ENCODE data around the gene IZUMO2. TPM values are rescaled to one million over a fixed set of nuclear protein-coding genes. Genes with fewer than 3 reads are reported as not detected.
"Not testable (repeated sequence)": the region's sequence is repeated elsewhere in the genome, so short reads cannot be mapped to it uniquely, and the experiment has no call there.

The IZUMO2 gene
- total RNA-seq, 1 donor from 2014 or later = not detected

DNA sequence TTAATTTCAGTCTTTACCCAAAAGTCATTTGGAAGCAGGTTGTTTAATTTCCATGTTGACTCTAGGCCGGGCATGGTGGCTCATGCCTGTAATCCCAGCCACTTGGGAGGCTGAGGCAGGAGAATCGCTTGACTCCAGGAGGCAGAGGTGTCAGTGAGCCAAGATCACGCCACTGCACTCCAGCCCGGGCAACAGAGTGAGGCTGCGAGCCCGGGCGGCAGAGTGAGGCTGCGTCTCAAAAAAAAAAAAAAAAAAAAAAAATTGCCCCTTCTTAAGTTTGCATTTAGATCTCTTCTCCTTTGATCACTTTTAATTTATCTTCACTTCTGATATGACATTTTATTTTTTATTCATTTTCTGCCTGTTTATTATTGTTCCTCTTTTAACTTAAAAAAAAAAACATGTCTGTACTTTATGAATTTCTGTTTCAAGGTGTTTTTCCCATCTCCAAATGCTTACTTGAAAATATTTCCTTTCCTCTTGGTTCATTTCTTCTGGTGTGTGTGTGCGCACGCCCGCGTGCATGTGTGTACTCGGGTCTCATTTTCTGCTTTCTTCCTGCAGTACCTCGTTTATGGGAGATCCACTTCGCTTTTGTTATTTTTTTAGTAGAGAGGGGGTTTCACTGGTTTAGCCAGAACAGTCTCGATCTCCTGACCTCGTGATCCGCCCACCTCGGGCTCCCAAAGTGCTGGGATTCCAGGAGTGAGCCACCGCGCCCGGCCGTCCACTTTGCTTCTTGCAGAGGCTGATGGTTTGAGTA lies 26.3 kb downstream of the IZUMO2 start:
- DNase-seq (ENCODE audit: low read depth, low spot score) = not testable (repeated sequence)

DNA sequence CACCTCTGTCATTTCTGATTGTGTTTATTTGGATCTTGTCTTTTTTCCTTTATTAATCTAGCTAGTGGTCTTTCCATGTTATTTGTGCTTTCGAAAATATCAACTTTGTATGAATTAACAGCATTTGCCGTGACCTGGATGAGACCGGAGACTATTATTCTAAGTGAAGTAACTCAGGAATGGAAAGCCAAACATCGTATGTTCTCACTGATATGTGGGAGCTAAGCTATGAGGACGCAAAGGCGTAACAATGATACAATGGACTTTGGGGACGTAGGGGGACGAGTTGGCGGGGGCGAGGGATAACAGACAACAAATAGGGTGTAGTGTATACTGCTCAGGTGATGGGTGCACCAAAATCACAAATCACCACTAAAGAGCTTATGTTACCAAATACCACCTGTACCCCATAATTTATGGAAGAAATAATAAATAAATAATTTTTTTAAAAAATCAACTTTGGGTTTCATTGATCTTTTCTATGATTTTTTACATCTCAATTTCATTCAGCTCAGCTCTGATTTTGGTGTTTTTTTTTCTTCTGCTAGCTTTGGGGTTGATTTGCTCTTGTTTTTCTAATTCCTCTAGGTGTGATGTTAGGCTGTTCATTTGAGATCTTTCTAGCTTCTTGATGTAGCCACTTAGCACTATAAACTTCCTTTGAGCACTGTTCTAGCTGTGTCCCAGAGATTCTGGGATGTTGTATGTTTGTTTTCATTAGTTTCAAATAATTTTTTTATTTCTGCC lies 27.1 kb downstream of the IZUMO2 start:
- DNase-seq (ENCODE audit: low read depth, low spot score) = not testable (repeated sequence)

DNA sequence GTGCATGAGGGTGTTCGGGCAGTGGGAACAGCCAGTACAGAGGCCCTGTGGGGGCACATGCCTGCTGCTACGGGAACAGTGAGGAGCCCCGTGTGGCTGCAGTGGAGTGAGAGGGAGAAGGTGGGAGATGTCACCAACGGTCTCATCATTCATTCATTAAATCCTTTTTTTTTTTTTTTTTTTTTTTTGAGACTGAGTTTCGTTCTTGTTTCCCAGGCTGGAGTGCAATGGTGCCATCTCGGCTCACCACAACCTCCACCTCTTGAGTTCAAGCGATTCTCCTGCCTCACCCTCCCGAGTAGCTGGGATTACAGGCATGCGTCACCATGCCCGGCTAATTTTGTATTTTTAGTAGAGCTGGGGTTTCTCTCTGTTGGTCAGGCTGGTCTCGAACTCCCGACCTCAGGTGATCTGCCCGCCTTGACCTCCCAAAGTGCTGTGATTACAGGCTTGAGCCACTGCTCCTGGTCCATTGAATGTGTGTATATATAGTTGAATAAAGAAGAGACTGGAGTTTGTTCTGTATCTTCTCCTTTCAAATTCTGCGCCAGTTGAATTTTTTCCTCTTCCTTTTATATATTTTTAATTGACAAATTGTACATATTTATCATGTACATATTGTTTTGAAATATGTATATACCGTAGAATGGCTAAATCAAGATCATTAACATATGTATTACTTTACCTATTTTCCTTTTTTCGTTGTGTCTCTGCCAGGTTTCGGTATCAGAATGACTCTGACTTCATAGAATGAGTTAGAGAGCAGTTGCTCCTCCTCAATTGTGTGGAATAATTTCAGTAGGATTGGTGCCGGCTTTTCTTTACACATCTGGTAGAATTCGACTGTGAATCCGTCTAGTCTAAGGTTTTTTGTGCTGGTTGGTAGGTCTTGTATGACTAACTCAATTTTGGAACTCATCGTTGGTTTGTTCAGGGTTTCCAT lies 28.0 kb downstream of the IZUMO2 start:
- DNase-seq (ENCODE audit: low read depth, low spot score) = not testable (repeated sequence)

DNA sequence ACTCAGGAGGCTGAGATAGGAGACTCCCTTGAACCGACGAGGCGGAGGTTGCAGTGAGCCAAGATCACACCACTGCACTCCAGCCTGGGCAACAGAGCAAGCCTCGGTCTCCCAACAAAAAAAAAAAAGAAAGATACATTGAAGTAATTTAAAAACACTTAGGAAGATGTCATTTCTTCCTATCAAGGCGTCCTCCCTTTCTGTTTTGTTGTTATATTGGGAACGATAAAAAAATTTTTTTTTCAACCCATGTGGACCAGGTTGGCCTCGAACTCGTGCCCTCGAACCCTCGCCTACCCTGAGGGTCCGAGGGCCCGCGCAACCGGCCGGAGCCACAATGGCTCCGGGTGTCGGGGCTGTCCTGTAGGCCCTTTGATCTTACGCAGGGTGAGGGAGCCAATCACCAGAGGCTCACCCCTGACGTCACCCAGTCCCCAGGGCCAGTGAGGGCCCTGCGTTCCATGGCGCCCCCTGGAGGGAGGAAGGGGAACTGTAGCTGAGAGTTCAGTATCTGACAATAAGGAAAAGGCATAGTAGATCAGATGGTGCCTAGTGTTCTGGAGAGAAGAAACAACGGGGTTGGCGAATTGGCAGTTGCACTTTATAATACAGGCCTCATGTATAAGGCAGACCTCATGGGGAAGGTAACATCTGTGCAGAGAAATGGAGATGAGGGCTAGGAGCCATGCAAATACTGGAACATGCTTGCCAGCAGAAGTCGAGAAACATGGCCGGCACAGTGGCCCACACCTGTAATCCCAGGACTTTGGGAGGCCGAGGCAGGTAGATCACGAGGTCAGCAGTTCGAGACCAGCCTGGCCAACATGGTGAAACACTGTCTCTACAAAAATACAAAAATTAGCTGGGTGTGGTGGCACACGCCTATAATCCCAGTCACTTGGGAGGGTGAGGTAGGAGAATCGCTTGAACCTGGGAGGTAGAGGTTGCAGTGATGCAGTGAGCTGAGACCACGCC lies 29.3 kb downstream of the IZUMO2 start:
- not testable (repeated sequence) for DNase-seq (ENCODE audit: low read depth, low spot score)

DNA sequence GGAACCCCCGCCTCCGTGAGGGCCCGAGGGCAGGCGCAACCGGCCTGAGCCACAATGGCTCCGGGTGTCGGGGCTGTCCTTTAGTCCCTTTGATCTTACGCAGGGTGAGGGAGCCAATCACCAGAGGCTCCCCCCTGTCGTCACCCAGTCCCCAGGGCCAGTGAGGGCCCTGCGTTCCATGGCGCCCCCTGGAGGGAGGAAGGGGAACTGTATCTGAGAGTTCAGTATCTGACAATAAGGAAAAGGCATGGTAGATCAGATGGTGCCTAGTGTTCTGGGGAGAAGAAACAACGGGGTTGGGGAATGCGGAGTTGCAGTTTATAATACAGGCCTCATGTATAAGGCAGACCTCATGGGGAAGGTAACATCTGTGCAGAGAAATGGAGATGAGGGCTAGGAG lies 59.1 kb downstream of the IZUMO2 start:
- DNase-seq (ENCODE audit: low read depth, low spot score) = not testable (repeated sequence)

DNA sequence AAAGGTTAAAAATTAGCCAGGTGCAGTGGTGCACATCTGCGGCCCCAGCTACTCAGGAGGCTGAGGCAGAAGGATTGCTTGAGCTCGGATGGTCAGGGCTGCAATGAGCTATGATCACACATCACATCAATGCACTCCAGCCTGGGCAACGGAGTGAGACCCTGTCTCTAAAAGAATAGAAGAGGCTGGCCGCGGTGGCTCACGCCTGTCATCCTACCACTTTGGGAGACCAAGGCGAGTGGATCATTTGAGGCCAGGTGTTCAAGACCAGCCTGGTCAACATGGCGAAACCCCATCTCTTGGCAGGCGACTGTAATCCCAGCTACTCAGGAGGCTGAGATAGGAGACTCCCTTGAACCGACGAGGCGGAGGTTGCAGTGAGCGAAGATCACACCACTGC lies 59.7 kb downstream of the IZUMO2 start:
- DNase-seq (ENCODE audit: low read depth, low spot score) = not testable (repeated sequence)

Other genes with a start within 250 kb of the IZUMO2 start
- gene ATF5, start 234.1 kb downstream of the IZUMO2 start, total RNA-seq = 5.1 and 5.2 TPM in 2 replicates
- 33.8 and 49.8 TPM in 2 replicates for gene NUP62, start 233.8 kb downstream of the IZUMO2 start, total RNA-seq
- gene SIGLEC11, start 202.1 kb downstream of the IZUMO2 start, total RNA-seq = not detected in 2 replicates
- gene VRK3, start 137.9 kb downstream of the IZUMO2 start, total RNA-seq = 16.4 and 22.4 TPM in 2 replicates
- 7.3 and 10.4 TPM in 2 replicates for gene ZNF473, start 137.3 kb downstream of the IZUMO2 start, total RNA-seq
- 0.07 TPM in 1 of 2 replicates, not detected in the other for gene MYH14, start 40.3 kb upstream of the IZUMO2 start, total RNA-seq
- under 0.01 and 0.11 TPM in 2 replicates for gene KCNC3, start 166.1 kb upstream of the IZUMO2 start, total RNA-seq
- gene NAPSA, start 202.4 kb upstream of the IZUMO2 start, total RNA-seq = under 0.01 and 0.11 TPM in 2 replicates
- 56.8 and 67.8 TPM in 2 replicates for gene NR1H2, start 213.2 kb upstream of the IZUMO2 start, total RNA-seq
- 82.0 and 88.6 TPM in 2 replicates for gene POLD1, start 221.1 kb upstream of the IZUMO2 start, total RNA-seq